HG02973 (cell line): ENCODE measurements around the gene MORN1.

Source experiments
- ATAC-seq: cut with Tn5 transposase; IDR thresholded peaks from one replicate; pipeline ENCODE4 v1.9.1; 2021; ENCODE audit warnings: moderate library complexity; ENCODE audit not compliant: unreplicated experiment

MORN1 gene

DNA sequence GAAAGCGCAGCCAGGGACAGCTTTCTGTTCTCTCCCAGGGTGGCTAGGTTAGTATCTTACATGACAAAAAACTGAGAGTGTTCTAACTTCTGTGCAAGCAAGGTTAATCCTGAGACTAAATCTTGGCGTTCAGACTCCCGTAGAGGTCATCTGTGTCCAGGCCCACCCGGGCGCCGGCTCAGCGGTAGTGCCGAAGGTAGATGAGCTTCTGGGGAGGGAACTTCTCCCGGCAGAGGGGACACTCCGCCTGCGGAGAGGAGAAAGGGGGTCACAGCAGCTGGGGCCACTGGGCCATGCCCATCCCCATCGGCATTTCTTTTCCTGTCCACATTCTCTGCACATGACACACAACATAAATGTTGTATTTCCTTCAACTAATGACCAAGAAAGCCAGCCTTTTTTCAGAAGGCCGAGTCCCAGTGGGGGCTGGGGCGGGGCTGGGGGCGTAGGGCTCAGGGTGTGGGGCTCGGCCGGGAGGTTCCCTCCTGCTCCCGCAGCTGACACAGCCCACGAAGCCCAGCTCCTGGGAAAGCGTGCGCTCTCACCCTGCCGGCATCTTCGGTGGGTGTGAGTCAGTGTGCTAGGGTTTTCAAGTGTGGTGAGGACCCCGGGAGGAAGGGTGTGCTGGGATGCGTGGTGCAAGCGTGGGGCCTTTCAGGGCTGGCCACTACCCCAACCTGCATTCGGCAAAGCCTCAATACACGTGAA is 14.4 kb upstream of the MORN1 start:
- no peak for ATAC-seq

DNA sequence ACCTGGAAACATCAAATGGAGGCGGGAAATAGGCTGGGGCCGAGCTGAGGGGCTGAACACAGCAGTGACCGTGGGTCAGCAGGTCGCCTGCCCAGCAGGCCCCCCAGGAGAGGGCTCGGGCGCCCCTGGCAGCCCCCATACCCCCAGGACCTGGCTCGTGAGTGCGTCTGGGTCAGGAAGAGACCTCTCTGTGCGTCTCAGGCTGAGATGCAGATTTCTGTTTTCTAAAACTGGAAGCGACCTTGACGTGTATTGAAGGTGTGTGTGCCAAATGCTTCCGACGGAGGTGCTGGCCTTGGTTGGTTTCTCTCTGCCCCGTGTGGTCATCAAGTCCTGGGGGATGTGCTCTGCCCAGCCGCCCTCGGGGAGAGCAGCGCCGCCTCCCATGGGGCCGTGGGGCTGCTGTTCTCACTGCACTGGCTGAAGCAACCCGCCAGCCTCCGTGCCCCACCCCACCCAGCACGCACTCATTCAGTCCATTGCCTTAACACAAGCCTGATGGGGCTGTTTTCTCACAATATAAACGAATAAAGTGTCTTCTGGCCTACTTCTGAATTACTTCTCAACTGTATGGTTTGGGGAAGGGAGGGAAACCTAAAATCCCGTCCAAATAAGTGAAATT is 13.6 kb upstream of the MORN1 start:
- no peak for ATAC-seq

DNA sequence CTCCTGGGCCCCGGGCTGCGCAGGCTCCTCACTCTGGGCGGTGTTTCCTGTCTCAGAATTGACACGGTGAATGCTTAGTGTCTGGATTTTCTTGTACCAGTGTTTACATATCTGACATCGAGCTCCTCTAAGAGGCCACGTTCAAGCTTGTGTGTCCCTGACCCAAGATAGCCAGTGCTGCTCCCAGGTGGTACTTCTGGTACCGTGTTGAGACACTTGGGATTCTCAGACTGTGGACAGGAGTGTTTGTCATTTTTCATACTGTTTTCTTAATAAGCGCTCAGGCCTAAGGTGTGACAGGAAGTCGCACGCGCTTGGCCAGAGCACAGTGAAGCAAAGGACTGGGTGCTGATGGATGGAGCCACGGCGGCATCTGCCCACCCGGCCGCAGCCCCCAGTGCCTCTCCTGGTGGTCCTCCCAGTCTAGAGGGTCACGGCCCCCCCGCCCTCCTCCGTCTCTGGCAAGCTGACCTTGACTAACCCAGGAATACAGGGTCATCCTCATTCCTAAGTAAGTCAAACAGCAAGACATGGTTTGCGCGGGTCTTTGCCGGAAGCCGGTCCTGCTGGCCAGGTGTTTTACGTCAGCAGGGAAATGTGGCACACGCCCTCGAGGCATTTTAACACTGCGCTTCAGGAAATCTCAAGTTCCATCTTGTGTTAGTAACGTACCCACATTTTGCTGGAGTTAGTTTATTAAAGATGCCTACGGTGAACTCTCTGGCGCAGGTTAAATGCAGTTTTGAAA is 13.0 kb upstream of the MORN1 start:
- no peak for ATAC-seq

DNA sequence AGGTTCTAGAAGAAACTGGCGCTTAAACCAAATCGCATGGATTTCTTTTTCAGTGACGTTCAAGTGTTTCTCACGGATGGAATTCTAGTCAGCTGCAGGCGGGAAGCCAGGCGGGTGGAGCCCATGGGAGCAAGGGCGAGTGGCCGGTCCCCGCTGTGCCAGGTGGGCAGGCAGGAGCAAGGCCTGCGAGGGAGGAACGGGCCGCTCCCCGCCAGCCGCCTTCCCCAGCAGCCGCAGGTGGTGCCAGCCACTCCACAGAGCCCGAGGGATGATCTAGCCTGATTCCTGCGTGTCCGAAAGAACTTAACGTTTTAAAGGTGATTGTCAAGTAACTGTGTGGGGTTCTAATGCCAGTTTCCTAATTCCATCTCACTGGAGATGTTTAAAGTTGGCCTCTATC is 11.9 kb upstream of the MORN1 start:
- ATAC-seq = no peak

DNA sequence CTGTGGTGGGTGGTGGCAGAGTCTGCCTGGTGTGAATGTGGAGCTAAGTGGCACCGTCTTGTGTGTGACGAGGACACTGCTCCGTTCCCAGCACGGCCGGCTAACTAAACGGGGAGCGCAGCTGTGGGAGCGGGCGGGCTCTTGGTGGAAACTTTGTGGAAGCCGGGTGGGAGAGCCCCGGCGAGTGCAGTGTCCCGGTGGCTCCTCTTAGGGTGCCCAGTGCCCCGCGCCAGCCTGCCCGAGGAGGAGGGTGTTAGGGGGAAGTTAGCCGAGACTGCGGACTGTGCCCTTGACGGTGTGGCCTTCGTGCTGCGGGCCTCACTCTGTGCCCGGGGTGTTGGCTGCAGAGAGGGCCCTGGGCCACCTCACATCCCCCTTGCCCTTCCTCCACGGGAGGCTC is 11.1 kb upstream of the MORN1 start:
- ATAC-seq = no peak

DNA sequence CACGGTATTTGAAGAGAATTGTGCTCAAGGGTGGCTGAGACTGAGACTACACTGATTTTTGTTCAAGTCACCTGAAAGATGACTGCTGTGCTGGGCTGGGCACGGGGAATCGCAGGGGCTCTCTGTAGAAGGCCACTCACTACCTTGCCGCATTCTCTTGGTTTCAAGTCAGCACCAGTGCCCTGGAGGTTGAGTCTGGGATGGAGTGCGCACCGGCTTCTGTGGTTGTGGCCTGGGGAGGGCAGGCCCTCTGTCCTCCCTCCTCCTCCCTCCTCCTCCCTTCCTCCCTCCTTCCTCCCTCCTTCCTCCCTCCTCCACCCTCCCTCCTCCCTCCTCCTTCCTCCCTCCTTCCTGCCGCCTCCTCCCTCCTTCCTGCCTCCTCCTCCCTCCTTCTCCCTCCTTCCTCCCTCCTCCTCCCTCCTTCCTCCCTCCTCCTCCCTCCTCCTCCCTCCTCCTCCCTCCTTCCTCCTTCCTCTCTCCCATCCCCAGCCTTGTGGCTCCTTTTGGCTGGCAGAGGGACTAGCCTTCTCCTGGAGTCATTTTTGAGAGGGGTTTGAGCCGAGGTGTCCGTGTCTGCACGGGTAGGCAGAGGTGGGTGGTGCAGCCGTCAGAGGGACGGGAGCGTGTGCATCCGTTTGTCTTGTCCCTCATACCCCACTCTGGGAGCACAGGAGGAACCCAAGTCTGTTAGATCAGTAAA is 9.7 kb upstream of the MORN1 start:
- ATAC-seq = no peak

DNA sequence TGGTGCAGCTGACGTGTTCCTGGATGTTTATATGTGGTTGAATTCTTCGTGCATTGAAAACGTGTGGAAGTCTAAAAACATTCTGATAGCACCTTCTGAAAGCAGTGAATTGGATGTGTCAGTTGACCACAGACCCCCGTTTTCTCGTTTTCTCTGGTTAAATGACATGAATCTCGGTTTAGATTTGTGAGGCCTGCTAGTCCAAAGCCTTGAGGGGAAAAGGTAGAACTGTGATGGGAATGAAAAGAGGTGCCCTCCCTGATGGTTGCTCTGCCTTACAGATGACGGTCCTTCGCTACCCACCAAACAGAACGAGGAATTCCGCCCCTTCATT is 9.2 kb upstream of the MORN1 start:
- no peak for ATAC-seq

DNA sequence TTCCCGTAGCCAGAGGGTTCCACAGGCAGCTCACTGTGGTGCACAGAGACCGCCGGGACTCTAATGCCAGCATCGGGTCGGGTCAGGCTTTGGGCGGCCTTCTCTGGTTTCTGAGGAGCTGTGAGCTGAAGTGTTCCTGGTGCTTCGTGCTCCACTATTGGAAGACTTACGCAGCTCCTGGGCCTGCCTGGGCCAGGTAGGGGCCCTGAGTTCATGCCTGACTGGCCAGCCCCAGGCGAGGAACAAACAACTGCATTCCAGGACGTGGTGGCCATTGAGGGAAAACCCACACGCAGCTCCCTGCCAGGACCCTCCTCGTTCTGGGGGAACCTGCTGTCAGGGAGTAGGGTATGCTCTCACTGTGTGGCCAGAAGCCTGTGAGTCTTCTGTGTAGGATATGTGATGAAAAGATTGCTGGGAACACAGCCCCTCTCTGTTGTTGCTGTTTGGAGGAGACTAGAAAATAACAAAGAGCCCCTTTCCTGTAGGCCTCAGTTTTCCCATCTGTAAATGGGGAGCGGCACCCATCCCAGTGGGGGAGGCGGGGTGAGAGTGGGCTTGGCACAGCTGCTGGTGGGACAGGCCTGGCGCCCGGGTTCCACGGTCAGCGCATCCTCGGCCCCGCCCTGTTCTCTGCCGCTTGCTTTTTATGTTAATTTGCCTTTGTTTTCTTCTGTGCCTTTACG is 8.7 kb upstream of the MORN1 start:
- ATAC-seq = no peak

DNA sequence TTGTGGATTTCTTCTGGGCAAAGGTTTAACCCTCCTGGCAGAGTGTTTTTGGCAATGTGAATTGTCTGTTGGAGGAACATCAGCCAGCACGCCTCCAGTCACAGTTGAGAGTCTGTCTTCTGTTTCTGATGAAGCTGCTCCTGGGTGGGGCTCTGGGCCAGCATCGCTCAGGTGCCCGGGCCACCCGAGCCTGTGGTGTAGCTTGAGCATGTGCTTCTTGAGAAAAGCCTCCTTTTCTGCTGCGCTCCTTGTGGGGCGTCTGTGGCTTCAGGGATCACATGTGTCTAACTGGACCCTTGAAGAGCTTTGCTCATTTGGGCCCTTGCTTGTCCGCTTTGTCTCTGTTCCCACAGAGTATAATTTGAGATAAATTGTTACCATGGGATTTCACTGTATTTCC is 7.5 kb upstream of the MORN1 start:
- no peak for ATAC-seq

DNA sequence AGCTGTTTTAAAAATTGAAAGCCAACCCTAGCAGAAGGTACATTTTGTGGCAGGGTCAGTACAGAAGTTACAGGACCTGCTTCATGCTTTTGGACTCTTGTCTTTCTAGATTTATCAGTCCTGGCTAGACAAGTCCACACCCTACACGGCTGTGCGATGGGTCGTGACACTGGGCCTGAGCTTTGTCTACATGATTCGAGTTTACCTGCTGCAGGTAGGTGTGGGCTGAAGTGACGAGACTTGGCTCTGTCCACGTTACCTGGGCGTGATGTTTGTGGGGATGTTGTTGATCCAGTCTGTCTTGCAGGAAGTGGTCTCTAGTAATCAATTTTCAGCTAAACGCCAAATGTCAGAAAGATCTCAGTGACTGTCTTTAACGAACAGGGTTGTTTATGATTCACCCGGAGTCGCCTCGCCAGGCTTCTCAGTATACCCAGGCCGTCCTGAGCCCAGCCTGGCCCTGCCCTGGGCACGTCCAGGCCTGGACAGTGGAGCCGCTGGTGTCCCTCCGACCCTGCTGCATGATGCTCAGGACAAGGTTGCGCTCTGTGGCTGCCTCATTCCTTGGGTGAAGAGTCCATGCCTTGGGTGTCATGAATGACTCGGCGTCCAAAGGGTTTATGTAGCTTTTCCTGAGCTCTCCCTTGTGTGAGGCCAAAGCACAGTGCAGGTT is 5.8 kb upstream of the MORN1 start:
- no peak for ATAC-seq

DNA sequence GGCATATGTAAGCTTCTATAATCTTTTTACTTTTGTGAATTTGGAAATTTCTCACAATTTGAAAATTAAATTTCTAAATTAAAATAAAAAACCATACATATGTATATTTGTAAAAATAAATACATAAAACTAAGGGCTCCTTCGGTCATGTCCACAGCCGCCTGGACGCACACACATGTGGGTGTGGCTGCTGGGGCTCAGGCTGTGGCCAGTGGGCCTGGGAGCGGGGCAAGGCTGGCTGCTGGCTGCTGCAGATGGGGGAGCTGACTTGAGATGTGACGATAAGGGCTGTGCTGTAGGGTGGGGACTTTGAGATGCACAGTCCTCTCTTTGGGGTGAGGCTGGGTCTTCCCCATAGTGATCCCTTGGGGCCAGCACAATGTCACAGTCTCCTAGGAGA is 5.1 kb upstream of the MORN1 start:
- no peak for ATAC-seq

DNA sequence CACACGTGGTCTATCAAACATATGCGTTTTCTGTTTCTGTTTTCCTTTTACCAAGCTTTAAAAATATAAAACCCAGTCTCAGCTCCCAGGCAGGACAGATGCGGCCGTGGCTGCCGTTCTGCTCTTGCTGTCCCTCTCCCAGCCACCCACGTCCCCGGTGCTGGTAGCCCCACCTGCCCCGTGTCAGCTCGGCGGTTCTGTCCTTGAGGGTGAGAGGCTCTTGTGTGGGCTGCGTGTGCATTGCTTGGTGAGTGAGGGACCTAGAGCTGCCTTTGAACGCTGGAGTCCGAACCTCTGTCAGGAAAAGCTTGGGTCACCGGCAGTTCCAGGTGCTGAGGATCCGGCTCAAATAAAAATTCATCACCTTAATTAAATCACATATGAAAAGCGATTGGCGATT is 4.7 kb upstream of the MORN1 start:
- ATAC-seq = no peak

DNA sequence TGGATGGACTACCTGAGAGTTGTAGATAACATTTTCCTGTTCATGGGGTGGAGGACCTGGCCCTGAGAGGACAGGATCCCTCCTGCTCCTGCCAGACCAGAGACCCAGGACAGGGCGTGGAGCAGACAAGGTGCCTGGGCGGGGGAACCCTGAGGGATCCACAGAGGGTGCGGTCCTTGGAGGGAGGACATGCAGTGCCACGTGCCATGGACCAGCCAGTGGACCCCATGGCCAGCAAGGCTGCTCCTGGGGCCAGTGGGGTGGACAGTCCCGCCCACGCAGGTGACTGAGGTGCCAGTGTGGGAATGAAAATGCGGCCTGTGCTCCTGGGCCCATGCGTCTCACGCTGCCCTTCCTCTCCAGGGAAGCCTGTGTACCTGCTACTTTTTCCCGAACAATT is 3.9 kb upstream of the MORN1 start:
- no peak for ATAC-seq

DNA sequence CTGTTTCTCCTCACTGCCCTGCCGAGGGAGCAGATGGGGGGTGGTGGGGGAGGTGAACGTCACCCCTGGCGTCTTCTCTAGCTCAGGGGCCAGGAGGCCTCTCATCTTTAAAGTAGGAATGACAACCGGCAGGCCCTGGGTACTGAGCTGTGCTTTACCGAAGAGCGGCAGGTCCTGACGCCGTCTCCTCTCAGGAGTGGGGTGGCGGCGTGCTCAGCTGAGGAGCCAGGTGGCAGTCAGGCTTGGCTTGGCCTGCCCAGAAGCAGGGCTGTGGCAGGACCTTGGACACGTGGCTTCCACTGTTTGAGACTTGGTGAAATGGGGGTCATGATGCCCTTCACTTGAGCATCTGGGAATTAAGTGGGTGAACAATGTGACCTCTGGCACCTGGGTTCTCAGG is 3.4 kb upstream of the MORN1 start:
- ATAC-seq = no peak

DNA sequence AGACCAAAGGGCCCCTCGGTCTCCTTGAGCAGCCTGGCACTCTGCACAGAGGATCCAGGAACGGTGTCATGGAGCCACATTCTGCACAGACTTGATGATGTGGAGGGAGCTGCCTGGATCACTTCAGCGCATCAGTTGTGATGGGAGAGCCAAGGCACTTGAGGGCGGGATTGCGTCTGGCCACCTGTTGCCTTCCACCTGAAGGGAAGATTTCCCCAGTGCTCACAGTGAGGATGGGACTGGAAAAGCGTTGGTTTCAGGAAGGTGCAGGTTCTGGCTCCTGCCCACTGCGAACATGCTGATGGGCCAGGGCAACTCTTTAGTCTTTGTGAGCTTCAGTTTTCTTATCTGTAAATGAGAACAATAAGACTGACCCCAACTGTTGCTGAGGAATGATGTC is 2.9 kb upstream of the MORN1 start:
- no peak for ATAC-seq

DNA sequence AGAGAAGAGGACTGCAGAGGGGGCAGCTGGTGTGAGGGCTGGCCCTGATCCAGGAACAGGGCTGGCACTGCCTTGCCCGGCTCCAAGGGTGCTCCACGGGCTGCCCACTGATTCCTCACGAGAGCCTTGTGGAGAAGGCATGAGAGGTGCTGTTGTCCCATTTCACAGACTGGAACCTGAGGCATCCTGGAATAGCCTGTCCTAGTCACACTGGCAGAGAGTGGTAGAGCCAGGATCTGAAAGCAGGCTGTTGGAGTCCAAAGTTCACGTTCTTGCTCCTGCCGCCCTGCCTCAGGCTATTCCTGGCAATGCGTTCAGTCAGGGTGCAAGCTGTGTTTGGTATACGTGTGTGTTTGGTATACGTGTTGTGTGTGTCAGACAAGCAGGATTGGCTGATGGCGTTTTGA is 2.1 kb upstream of the MORN1 start:
- ATAC-seq = no peak

DNA sequence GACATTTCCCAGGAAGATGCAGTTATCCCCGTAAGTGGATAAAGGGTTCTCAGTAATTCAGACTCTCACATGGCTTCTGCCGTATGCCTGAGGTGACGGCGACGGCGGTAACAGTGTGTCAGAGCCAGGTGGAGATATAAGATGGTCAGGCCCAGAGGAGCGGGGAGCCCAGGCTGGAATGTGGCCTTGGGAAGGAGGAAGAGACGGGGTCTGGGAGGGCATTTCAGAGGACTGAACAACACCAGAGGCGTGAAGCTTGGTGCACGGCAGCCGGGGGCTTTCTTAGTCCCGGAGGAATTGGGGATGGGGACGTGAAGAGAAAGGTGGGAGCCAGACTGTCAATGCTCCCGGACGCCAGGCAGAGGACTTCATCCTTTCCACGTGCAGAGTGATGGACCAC is 1.3 kb upstream of the MORN1 start:
- no peak for ATAC-seq

DNA sequence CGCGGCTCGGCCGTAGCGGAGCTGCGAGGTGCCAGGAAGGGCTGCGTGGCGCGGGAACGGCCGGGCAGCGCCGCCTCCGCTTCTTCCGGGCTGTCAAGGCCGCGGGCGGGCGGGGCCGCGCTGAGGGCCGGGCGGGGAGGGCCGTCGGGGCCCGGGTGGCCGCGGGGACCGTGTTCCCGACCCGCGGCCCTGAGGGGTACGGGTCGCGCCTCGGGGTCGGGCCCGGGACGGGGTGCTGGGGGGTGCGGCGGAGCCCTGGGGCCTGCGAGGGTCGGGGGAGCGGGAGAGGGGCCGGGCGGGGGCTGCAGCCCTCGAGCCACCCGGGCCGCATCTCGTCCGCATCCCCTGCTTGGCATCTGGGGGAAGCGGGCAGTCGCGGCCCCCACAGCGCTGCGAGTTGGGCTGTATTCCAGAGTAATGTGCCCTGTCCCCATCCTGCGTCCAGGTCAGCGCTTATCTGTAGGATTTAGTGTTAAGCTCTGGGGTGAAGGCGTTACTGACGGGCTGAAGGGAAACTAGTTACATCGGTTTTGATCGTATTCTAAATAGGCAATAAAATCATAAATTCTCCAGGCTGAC is 666 bp upstream of the MORN1 start:
- ATAC-seq = peak; percentile 14

DNA sequence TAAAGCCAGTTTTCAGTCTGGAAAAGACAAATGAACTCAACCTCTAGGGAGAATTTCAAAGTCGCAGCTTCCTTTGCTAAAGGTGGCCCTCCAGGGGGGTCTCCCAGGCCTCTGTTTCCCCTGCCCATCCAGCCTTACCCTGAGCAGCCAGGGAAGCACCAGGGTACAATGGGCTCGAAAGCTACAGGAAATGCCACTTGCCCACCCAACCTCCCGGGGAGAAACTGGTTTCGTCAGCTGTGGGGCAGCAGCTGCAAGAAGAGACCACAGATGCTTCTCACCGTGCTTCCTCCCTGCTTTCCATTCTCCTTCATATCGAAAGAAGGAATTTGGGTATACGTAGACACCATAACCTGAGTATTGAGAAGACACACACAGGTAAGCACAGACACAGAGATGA is 1.7 kb downstream of the MORN1 start:
- ATAC-seq = no peak
